Mucosa of descending colon (tissue), 3 donors: ENCODE data around the gene LAP3. TPM values are rescaled to one million over a fixed set of nuclear protein-coding genes. Genes with fewer than 3 reads are reported as not detected.
A peak's percentile ranks its signal among the peaks of the same experiment; 100 is the strongest.

ENCODE experiments used
- ATAC-seq: fragments of 200-7000 bp; cut with Tn5 transposase; one replicate; pipeline ENCODE4 v1.9.1; 2020; ENCODE audit warnings: mild to moderate bottlenecking, moderate library complexity
- DNase-seq, 3 donors: peaks; one replicate each; pipeline ENCODE4 v3.0.0-alpha.2; 2020
- H3K36me3 ChIP-seq: fragments of 200-600 bp; one replicate; pipeline ENCODE4 v1.8.0; 2021; ENCODE audit warnings: low read depth, mild to moderate bottlenecking
- H3K4me1 ChIP-seq: fragments of 200-600 bp; one replicate; pipeline ENCODE4 v1.8.0; 2021; ENCODE audit warnings: low read depth, mild to moderate bottlenecking
- H3K4me3 ChIP-seq: fragments of 200-600 bp; one replicate; pipeline ENCODE4 v1.8.0; 2021; ENCODE audit warnings: mild to moderate bottlenecking
- H3K9me3 ChIP-seq: fragments of 200-600 bp; one replicate; pipeline ENCODE4 v1.8.0; 2021; ENCODE audit warnings: mild to moderate bottlenecking
- intact Hi-C, 2 donors: fragments of 100-400 bp; cut with DNase I in 1 of 2; cut with micrococcal nuclease in 1 of 2; formaldehyde crosslinking; loops; one replicate each; pipeline versions ENCODE4 v1.11.0 to v1.11.1; 2022; cut with DNase I, micrococcal nuclease
- total RNA-seq, 3 donors: library from RNA; stranded (reverse); fragmentation: NEBNext Ultra II Directional in 2 of 3; extraction: Animal tissue kit (Norgen Biotek cat#: 25700) in 2 of 3; gene quantifications; one replicate each; pipeline versions ENCODE4 v1.2.1 to v1.2.4, GENCODE V29; 2021 to 2023
- TF ChIP-seq, protein P1 (sequence below): fragments of 200-600 bp; IDR thresholded peaks from one replicate; pipeline ENCODE4 v1.8.0; 2022; ENCODE audit warnings: antibody characterized with exemption, mild to moderate bottlenecking
- donor health status: DM: no; HTN: no; CAD: no; lungs with moderate emphysema.
- donor health status: DM: no; HTN: no; CAD: no.
- donor health status: DM: no; HTN: yes; CAD: no.

Gene LAP3
- total RNA-seq, 3 donors from 2014 or later: 55.6 to 112 (median 66.2) TPM

DNA sequence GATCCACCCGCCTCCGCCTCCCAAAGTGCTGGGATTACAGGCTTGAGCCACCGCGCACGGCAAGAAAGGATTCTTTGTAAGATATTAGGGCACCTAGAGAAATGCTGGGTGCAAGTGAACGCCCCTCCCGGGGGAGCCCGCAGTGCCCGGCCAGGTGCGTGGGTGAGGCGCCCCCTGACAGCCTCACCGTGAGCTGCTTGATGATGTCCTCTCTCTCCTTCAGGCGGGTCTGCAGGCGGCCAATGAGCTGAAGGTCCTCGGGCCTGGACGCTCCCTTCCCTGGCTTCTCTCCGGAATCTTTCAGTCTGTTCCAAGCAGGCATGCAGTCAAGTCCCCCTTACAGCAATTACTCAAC, 59.3 kb downstream of the LAP3 start:
- TF ChIP-seq, protein P1, sequence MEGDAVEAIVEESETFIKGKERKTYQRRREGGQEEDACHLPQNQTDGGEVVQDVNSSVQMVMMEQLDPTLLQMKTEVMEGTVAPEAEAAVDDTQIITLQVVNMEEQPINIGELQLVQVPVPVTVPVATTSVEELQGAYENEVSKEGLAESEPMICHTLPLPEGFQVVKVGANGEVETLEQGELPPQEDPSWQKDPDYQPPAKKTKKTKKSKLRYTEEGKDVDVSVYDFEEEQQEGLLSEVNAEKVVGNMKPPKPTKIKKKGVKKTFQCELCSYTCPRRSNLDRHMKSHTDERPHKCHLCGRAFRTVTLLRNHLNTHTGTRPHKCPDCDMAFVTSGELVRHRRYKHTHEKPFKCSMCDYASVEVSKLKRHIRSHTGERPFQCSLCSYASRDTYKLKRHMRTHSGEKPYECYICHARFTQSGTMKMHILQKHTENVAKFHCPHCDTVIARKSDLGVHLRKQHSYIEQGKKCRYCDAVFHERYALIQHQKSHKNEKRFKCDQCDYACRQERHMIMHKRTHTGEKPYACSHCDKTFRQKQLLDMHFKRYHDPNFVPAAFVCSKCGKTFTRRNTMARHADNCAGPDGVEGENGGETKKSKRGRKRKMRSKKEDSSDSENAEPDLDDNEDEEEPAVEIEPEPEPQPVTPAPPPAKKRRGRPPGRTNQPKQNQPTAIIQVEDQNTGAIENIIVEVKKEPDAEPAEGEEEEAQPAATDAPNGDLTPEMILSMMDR: no peak
- Histone ChIP-seq H3K9me3 (no peaks in the 10 kb centered on the region), H3K36me3 (no peaks in the 10 kb centered on the region), H3K4me3 (no peak overlapping the region), H3K4me1 (no peaks in the 10 kb centered on the region)
- intact Hi-C loops: loop anchor here (5.0 to 10.0 kb wide), 2 partner anchors 82 to 84 kb away; no protein-coding TSS in a partner anchor
- DNase-seq (no peak), ATAC-seq (peak; percentile 15)

DNA sequence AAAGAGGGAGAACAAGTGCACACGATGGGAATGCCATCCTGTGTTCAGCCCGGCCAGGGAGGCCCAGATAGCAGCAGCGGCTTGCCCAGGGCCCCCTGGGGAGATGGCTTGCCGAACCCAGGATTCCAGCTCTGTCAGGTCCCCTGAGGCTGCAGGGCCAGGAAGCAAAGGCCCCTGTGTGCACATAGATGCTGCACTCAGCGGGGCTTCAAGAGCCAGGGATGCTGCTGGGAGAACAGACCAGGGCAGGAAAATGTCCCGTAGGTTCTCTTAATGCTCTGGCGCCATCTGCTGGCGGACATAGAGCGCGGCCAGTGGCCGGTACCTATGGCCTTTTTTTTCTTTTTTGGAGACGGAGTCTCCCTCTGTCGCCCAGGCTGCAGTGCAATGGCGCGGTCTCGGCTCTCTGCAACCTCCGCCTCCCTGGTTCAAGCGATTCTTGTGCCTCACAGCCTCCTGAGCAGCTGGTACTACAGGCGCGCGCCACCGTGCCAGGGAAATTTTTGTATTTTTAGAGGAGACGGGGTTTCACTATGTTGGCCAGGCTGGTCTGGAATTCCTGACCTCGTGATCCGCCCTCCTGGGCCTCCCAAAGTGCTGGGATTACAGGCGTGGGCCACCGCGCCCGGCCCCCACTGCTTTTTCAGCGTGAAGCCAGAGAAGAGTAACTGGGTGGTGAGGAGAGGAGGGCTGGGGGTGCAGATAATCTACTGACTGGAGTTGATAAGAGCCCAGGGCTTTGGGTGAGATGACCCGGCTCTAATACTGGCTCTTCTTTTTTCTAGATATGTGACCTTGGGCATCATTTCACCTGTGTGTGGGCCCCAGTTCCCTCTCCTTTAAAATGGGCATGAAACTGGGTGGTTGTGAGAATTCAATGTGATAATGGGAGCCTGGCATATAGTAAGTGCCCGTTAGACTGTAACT, 60.0 kb downstream of the LAP3 start:
- Histone ChIP-seq H3K36me3 (no peaks in the 10 kb centered on the region), H3K4me1 (no peaks in the 10 kb centered on the region), H3K9me3 (no peaks in the 10 kb centered on the region), H3K4me3 (no peak overlapping the region)
- TF ChIP-seq, protein P1: peak; percentile 84
- ATAC-seq (peak; percentile 95), DNase-seq (peak; percentile 66 to 87 (median 84))
- intact Hi-C loops: loop anchor here (5.0 to 10.0 kb wide), 2 partner anchors 82 to 85 kb away; no protein-coding TSS in a partner anchor

DNA sequence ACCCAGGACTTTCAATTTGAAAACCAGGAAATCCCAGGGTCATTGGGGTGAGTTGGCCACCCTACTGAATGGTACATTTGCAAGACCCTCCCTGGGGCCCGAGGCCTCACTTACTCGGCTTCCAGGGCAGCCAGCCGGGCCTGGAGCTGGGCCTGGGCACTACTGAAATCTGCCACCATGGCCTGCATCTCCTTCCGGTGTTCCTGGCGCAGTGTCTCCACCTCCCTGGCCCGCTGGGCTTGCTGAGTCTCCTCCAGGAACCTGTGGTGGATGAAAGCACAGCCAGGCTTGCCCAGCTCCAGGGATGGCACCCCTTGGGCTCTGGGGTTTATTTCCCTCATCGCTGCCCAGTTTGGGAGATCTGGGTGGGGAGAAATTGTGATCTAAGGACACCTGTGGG, 62.1 kb downstream of the LAP3 start:
- ATAC-seq (no peak), DNase-seq (no peak)
- no peak overlapping the region for H3K4me3 ChIP-seq
- H3K36me3 ChIP-seq: no peaks in the 10 kb centered on the region
- no peaks in the 10 kb centered on the region for H3K9me3 ChIP-seq
- TF ChIP-seq, protein P1: no peak
- intact Hi-C loops: loop anchor here (5.0 to 10.0 kb wide), 2 partner anchors 84 to 87 kb away; no protein-coding TSS in a partner anchor
- no peaks in the 10 kb centered on the region for H3K4me1 ChIP-seq

DNA sequence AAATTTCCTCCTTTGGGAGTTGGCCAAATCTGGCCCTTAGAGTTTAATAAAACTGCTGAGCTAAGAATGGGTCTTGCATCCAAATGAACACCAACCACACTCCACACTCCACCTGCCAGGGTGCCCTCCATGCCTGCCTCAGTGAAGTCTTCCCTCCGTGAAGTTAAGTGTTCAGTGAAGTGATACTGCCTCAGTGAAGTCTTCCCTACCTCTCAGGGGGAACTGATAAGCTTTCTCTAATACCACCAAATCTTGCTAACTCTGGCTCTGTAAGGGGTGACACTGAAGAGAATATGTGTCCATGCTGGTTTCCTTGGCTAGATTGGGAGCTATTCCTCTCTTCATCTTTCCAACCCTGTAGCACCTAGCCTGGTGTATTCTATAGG, 65.4 kb downstream of the LAP3 start:
- Histone ChIP-seq H3K36me3 (no peaks in the 10 kb centered on the region), H3K4me3 (no peak overlapping the region), H3K4me1 (no peaks in the 10 kb centered on the region), H3K9me3 (no peaks in the 10 kb centered on the region)
- TF ChIP-seq, protein P1: no peak
- no peak for DNase-seq
- intact Hi-C loops: no loop called here
- no peak for ATAC-seq

DNA sequence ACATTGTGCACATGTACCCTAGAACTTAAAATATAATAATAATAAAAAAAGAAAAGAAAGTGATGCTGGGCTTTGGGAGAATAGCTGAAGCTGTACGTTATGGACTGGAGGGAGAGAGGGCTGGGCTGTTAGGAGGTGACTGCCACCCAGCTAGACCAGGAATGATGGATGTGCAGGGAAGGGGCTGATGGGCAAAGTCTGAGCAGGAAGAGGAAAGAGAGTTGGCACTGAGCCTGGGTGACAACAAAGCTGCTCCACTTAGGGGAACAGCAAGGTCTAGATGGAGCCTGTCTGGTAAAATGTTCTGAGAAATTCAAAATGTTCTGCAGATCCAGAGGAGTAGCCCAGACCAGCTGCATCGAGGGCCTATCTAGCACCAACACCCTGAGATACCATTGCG, 69.7 kb downstream of the LAP3 start:
- no peak overlapping the region for H3K4me3 ChIP-seq
- TF ChIP-seq, protein P1: no peak
- no peaks in the 10 kb centered on the region for H3K9me3 ChIP-seq
- H3K36me3 ChIP-seq: no peaks in the 10 kb centered on the region
- peak in 2 of 3 donors; percentile 33 to 50 for DNase-seq
- no peaks in the 10 kb centered on the region for H3K4me1 ChIP-seq
- intact Hi-C loops: no loop called here
- peak; percentile 80 for ATAC-seq
